HCT116 (cell line): ENCODE results near the gene STK32C.

Experiments
- POLR2A ChIP-seq: IDR thresholded peaks from 2 replicates; pipeline ENCODE4 v1.7.0; 2011; ENCODE audit warnings: borderline replicate concordance; ENCODE audit not compliant: insufficient read depth, insufficient read length; ENCODE audit errors: extremely low read depth
- TF ChIP-seq, protein P1 (sequence below), 3 experiments: fragments of 200-600 bp in 1 of 3; sonication (generic) in 1 of 3; IDR thresholded peaks in 2 of 3; conservative IDR thresholded peaks in 1 of 3; 2 replicates each; pipeline ENCODE4 v1.5.1; 2012 to 2017; ENCODE audit warnings: low read depth in 2 of 3, low read length in 2 of 3, antibody characterized with exemption in 1 of 3, borderline replicate concordance in 1 of 3, control low read depth in 1 of 3, mild to moderate bottlenecking in 1 of 3, mixed read lengths in 1 of 3, mixed run types in 1 of 3, moderate library complexity in 1 of 3; ENCODE audit not compliant: insufficient read depth in 1 of 3

DNA sequence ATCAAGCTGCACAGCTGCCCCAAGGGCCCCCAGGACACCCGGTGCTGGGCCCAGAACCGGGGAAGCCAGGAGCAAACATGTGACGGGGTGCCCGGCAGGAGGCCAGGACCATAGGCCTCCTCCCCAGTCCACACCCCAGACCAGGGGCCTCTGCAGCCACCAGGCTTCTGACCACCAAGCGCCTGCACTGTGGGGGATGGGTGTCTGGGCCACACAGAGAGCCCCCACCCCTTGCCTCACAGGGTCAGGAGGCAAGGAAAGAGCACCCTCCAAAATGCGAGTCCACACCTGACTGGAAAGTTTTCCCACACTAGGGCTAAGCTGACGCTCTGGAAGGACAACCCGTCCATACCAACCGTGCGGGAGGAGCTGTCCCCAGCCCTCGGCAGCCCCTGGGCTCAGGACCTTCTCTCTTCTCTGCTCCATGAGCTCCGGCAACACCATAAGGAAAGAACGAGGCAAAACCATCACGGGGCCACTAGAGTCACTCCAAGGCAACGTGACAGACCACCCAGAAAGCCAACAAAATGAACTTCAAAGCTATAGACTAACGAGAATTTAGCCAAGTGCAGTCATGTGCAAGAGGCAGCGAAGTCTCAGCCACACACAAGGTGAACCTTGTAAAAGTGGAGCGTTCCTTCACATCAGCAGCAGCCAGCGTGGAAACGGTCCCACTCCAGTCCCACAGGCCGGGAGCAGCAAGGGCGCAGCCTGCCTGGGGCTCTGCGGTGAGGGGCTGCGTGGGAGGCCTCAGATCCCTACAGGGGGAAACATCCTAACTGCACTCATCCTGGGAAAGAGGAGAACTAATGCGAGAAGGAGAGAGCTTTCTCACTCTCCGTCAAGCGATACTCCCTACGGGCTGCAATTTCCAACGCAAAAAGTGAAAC is 5.1 kb downstream of the STK32C start:
- TF ChIP-seq, protein P1, sequence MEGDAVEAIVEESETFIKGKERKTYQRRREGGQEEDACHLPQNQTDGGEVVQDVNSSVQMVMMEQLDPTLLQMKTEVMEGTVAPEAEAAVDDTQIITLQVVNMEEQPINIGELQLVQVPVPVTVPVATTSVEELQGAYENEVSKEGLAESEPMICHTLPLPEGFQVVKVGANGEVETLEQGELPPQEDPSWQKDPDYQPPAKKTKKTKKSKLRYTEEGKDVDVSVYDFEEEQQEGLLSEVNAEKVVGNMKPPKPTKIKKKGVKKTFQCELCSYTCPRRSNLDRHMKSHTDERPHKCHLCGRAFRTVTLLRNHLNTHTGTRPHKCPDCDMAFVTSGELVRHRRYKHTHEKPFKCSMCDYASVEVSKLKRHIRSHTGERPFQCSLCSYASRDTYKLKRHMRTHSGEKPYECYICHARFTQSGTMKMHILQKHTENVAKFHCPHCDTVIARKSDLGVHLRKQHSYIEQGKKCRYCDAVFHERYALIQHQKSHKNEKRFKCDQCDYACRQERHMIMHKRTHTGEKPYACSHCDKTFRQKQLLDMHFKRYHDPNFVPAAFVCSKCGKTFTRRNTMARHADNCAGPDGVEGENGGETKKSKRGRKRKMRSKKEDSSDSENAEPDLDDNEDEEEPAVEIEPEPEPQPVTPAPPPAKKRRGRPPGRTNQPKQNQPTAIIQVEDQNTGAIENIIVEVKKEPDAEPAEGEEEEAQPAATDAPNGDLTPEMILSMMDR (IDR thresholded peaks at IDR 0.05 in 2 of 3, conservative IDR thresholded peaks at IDR 0.05 in 1 of 3; ENCODE audit: borderline replicate concordance in 1 of 3, insufficient read depth in 1 of 3, low read depth in 2 of 3, low read length in 2 of 3): no peak
- TF ChIP-seq POLR2A: no peak
